Fibroblast of villous mesenchyme (primary cell): Measurements from ENCODE around the gene EVC. TPM values are rescaled to one million over a fixed set of nuclear protein-coding genes. Genes with fewer than 3 reads are reported as not detected.

Source experiments
- DNase-seq: peaks from one replicate; pipeline ENCODE4 v3.0.0-alpha.2; 2010; ENCODE audit warnings: low read depth
- H3K4me3 ChIP-seq: 2 replicates; pipeline ENCODE4 v1.5.1; 2011; ENCODE audit warnings: low read depth, mild to moderate bottlenecking, low read length
- total RNA-seq: library from RNA; depleted of rRNA; stranded (reverse); fragments of >200 nt; gene quantifications from 2 replicates; pipeline ENCODE4 v1.2.3, GENCODE V29; 2012
- TF ChIP-seq, protein P1 (sequence below): IDR thresholded peaks from 2 replicates; pipeline ENCODE4 v1.5.1; 2012; ENCODE audit warnings: low read depth, mild to moderate bottlenecking, low read length; ENCODE audit not compliant: insufficient read depth

EVC gene
- total RNA-seq, 1 donor, result 35.0 TPM

DNA sequence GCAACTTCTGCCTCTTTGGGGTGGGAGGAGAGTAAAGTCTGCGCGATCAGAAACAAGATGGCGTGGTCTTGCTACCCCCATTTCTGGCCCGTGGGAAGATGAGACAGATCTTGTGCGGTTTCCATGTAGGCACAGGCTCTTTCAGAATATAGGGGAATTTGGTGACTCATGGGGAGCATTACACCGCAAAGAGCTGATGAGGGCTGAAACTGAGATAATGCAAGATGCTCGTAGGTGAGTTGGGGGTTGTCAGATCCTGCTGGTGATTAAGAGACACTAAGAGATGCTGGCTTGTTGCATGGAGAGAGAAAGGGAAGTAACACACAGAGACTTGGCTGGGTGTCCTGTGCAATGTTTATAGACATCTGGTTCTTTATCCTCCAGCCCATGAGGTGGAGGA, 1.5 kb downstream of the EVC start:
- H3K4me3 ChIP-seq, result peak overlapping the region; percentile 70
- TF ChIP-seq, protein P1, sequence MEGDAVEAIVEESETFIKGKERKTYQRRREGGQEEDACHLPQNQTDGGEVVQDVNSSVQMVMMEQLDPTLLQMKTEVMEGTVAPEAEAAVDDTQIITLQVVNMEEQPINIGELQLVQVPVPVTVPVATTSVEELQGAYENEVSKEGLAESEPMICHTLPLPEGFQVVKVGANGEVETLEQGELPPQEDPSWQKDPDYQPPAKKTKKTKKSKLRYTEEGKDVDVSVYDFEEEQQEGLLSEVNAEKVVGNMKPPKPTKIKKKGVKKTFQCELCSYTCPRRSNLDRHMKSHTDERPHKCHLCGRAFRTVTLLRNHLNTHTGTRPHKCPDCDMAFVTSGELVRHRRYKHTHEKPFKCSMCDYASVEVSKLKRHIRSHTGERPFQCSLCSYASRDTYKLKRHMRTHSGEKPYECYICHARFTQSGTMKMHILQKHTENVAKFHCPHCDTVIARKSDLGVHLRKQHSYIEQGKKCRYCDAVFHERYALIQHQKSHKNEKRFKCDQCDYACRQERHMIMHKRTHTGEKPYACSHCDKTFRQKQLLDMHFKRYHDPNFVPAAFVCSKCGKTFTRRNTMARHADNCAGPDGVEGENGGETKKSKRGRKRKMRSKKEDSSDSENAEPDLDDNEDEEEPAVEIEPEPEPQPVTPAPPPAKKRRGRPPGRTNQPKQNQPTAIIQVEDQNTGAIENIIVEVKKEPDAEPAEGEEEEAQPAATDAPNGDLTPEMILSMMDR, result no peak
- peak; percentile 64 for DNase-seq

DNA sequence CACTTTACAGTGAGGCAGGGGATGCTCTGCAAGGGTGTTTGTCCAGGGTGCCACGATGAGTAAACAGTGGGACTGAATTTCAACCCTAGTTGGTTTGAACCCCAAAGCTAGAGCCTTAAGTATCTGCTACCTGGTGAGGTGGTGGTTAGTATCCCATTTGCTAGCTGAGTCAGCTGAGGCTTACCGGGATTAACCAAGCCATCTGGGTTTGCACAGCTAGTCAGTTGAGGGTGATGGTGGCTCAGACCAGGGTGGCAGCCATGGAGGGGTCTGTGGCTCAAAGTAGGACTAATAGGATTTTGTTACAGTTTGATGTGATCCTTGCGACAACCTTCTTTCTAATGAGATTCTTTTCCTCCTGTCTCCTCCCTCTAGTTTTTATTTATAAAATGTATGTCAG, 1.9 kb downstream of the EVC start:
- TF ChIP-seq, protein P1, result no peak
- peak overlapping the region; percentile 70 for H3K4me3 ChIP-seq
- no peak for DNase-seq

DNA sequence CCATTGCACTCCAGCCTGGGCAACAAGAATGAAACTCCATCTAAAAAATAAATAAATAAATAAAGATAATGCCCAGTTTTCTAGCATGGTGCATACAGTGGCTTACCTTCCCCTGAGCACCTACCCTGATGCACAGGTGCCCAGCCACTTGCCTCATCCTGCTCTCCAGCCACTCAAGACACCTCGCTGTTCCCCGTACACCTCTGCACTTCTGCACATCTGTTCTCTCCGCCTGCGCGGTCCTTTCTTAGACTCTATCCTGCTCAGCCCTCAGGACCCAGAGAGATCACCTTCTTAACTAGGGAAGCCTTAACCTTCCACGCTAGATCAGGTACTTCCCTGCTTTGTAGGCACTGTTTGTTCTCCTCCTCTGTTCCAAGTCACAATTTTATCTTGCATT, 2.9 kb downstream of the EVC start:
- TF ChIP-seq, protein P1, result no peak
- H3K4me3 ChIP-seq, result no peak overlapping the region
- DNase-seq, result no peak

DNA sequence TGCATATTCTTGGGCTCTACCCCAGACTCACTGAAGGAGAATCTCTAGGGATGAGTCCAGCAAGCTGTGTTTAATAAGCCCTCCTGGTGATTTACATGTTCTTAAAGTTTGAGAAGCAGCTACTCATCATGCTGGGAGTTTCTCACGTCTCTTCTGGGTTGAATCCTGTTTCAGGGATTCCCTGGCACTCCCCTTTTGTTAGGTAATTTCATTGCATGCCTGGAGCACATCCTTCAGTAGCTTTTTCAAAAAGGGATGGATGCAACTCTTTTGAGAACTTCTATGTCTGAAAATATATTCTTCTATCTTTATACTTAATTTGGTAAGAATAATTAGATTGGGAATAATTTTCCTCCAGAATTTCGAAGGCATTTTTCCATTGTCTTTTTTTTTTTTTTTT, 4.4 kb downstream of the EVC start:
- no peak overlapping the region for H3K4me3 ChIP-seq
- TF ChIP-seq, protein P1, result no peak
- DNase-seq, result no peak

DNA sequence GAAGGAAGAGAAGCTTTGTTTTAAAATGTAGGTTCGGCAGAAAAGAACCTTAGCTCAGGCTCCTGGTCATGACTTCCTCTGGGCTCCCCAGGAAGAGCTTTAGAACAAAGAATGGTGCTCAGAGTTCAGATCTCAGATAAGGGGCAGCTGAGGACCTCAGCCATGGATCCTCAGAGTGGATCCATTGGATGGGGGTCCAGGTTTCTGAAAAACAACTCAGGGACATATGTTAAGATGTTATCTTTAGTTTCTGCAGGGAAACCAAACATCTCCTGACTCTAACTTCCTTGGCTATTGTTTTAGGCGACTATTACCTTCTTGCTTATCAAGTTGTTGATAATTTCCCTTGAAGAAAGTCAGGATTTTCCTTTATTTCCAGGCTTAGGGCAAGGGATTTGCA, 5.4 kb downstream of the EVC start:
- H3K4me3 ChIP-seq, result no peak overlapping the region
- DNase-seq, result no peak
- TF ChIP-seq, protein P1, result no peak

DNA sequence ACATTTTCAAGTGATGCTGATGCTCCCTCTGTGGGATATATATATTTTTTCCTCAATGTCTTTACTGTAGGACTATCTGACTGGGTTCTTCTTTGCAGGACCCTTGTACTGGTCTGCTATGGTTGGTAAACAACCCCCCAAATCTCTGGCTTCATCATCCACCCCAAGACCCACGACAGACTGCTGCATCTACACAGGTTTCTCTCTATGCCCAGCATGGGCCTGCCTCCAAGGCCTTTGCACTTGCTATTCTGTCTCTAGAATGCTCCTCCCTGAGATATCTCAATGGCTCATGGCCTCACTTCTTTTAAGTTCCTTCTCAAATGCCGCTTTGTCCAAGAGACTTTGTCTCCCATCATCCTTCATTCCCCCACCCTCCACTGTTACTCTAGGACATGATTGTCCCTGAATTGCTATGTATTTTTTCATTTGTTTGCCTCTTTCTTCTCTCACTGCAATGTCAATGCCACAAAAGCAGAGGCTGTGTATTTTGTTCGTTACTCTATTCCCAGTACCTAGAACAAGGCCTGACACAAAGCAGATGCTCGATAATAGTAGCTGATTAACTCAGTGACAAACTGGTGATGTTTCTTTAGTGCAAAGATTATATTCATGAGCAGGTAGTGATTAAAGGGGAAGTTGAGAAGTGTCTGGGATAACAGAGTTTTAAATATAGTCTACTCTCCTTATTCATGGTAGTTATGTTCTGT, 6.6 kb downstream of the EVC start:
- DNase-seq, result no peak
- TF ChIP-seq, protein P1, result no peak

DNA sequence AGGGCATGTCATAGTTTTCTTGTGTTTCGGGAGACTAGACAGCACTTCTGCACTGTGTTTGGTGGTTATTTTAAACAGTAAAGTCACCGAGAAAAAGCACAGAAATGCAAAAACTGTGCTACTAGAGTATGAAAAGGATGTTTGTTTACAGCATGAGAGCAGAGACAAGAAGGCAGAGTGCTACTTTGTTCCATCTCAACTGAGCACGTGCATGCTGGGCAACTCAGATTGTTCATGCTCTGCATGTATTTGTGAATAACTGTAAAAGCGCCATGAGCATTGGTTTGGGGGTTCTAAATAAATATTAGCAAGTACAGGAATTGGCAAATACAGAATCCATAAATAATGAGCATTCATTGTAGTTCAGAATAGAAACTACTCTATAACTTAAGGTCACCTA, 7.4 kb downstream of the EVC start:
- no peak for DNase-seq
- TF ChIP-seq, protein P1, result no peak
- no peak overlapping the region for H3K4me3 ChIP-seq

More for the DNA sequence above, 6.6 kb downstream of the EVC start:
- H3K4me3 ChIP-seq, result no peak overlapping the region
